HCT116 (cell line): ENCODE results near the gene FOXN3.

Experiments used
- ATF3 ChIP-seq: IDR thresholded peaks from 2 replicates; pipeline ENCODE4 v1.6.1; 2012
- TF ChIP-seq, protein P1 (sequence below), 3 experiments: fragments of 200-600 bp in 1 of 3; sonication (generic) in 1 of 3; IDR thresholded peaks in 2 of 3; conservative IDR thresholded peaks in 1 of 3; 2 replicates each; pipeline ENCODE4 v1.5.1; 2012 to 2017; ENCODE audit warnings: low read depth in 2 of 3, low read length in 2 of 3, antibody characterized with exemption in 1 of 3, borderline replicate concordance in 1 of 3, control low read depth in 1 of 3, mild to moderate bottlenecking in 1 of 3, mixed read lengths in 1 of 3, mixed run types in 1 of 3, moderate library complexity in 1 of 3; ENCODE audit not compliant: insufficient read depth in 1 of 3

DNA sequence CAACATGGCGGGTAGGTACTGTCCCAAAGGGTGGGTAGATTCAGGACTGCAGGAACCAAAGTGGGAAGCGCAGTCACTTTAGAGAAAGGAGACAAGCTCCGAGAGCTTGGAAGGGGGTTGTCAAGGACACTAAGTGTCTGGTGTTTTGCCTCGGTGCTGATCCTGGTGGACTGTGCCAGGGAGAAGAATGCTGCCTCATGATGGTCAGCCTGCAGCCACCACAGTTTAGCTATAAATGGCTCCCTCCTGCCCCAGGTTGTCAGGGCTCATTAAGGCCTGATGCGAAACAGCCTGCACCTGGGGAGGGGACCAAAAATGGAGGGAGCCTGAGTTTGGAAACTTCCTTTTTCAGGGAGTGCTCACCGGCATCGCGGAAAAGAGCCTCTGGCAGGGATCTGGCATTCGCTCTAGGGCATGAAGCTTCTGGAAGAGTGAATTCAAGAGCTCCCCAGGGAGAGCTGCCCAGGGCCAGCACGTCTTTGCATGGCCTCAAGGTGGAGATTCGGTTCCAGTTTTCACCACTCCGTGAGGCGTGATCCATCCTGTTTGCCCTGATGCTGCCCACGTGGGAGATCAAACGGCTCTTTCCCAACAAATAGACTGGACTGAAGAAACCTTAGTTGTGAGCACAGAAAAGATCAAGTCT lies 164.0 kb downstream of the FOXN3 start:
- TF ChIP-seq, protein P1, sequence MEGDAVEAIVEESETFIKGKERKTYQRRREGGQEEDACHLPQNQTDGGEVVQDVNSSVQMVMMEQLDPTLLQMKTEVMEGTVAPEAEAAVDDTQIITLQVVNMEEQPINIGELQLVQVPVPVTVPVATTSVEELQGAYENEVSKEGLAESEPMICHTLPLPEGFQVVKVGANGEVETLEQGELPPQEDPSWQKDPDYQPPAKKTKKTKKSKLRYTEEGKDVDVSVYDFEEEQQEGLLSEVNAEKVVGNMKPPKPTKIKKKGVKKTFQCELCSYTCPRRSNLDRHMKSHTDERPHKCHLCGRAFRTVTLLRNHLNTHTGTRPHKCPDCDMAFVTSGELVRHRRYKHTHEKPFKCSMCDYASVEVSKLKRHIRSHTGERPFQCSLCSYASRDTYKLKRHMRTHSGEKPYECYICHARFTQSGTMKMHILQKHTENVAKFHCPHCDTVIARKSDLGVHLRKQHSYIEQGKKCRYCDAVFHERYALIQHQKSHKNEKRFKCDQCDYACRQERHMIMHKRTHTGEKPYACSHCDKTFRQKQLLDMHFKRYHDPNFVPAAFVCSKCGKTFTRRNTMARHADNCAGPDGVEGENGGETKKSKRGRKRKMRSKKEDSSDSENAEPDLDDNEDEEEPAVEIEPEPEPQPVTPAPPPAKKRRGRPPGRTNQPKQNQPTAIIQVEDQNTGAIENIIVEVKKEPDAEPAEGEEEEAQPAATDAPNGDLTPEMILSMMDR (IDR thresholded peaks at IDR 0.05 in 2 of 3, conservative IDR thresholded peaks at IDR 0.05 in 1 of 3; ENCODE audit: borderline replicate concordance in 1 of 3, insufficient read depth in 1 of 3, low read depth in 2 of 3, low read length in 2 of 3), result peak in 1 of 3 experiments; percentile 9; a peak in 1 of 6 replicates
- TF ChIP-seq ATF3, result no peak
